ENCODE data around the gene NOL4L.
"Not testable (repeated sequence)": the region's sequence is repeated elsewhere in the genome, so short reads cannot be mapped to it uniquely, and the experiment has no call there.

Gene NOL4L

DNA sequence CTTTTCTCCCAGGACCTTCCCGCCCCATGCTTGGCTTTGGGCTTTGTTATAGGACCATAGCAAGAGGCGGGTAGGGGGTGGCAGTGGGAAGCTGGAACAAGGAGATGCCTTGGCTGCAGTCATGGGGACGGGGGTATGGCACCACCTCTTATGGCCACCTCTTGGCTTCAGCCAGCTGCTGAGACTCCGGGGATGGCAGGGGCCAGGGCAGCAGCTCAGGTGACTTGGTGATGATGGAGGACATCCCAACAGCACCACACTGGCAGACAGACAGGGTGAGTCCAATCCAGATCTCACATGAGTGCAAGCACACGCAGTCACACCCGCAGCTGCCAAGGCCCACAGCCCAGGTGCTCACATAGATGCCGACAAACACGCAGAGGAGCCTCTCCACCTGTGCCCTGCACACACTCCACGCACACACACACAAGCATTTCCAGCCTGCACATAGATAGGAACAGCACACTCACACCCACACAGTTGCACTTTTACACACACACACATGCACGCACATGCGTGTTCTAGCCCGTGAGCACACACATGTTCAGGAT is 6.2 kb downstream of the NOL4L start:
- Histone ChIP-seq H3K4me1 (ENCODE audit: insufficient read depth, low read length) (no peaks in the 10 kb centered on the region), H3K4me3 (ENCODE audit: low read depth in 1 of 2, low read length in 2 of 2) (no peak overlapping the region), H3K9ac (ENCODE audit: low read length) (no peak overlapping the region), H3K36me3 (ENCODE audit: insufficient read depth, low read length) (no peaks in the 10 kb centered on the region), H3K27me3 (ENCODE audit: control insufficient read depth in 1 of 2, insufficient read depth in 2 of 2, low read length in 2 of 2) (no peaks in the 10 kb centered on the region), H3K27ac (ENCODE audit: low read depth, low read length) (no peak overlapping the region), H3K9me3 (ENCODE audit: low read length) (no peaks in the 10 kb centered on the region)

DNA sequence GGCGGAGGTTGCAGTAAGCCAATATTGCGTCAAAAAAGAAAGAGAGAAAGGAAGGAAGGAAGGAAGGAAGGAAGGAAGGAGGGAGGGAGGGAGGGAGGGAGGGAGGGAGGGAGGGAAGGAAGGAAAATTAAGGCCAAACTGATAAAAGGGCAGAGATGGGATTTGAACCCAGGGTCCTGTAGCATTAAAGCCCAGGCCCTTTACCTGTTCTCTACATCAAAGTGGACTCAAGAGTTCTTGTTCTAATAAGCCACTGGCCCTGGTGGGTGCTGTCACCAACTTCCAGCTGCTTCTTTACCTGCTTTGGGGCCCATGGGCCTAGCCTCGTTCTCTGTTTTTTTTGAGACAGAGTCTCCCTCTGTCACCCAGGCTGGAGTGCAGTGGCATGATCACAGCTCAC is 7.1 kb downstream of the NOL4L start:
- not testable (repeated sequence) for H3K27me3 ChIP-seq (ENCODE audit: control insufficient read depth in 1 of 2, insufficient read depth in 2 of 2, low read length in 2 of 2); H3K36me3 ChIP-seq (ENCODE audit: insufficient read depth, low read length); H3K9me3 ChIP-seq (ENCODE audit: low read length); H3K9ac ChIP-seq (ENCODE audit: low read length); H3K27ac ChIP-seq (ENCODE audit: low read depth, low read length); H3K4me1 ChIP-seq (ENCODE audit: insufficient read depth, low read length); H3K4me3 ChIP-seq (ENCODE audit: low read depth in 1 of 2, low read length in 2 of 2)

DNA sequence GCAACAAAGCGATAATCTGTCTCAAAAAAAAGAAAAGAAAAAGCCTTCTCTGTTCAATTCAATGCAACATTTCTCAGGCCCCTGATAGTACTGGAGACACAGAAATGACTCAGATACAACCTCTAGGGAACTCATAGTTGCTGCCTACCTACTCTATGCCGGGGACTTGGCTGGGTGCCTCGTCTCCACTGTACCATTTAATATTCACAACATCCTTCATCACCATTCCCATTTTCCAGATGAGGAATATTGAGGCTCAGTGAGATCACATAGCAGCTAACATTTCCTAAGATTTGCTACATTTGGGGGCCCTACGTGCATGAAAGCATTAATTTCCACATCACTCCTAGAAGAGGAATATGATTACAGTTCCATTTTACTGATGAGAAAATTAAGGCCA is 7.5 kb downstream of the NOL4L start:
- Histone ChIP-seq H3K9ac (ENCODE audit: low read length) (no peak overlapping the region), H3K4me3 (ENCODE audit: low read depth in 1 of 2, low read length in 2 of 2) (no peak overlapping the region), H3K4me1 (ENCODE audit: insufficient read depth, low read length) (no peaks in the 10 kb centered on the region), H3K27ac (ENCODE audit: low read depth, low read length) (no peak overlapping the region), H3K36me3 (ENCODE audit: insufficient read depth, low read length) (no peaks in the 10 kb centered on the region), H3K27me3 (ENCODE audit: control insufficient read depth in 1 of 2, insufficient read depth in 2 of 2, low read length in 2 of 2) (no peaks in the 10 kb centered on the region), H3K9me3 (ENCODE audit: low read length) (no peaks in the 10 kb centered on the region)

DNA sequence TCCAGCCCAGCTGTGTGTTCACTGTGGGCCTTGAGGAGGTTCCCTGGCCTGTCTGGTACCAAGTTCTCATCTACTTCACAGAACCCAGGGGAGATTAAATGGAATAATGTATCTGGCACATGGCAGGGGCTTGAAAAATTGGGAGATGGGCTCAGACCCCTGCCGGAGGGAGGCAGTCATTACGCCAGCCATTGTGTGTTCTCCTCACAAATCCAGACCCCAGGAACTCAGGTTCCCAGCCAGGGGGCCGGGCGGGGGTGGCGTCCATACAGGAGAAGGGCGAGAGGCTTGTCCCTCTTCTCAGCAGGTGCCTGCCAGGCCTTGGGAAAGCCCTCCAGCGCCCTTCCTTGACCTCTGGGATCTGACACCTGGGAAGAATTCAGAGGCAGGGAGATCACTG is 8.1 kb downstream of the NOL4L start:
- Histone ChIP-seq H3K36me3 (ENCODE audit: insufficient read depth, low read length) (no peaks in the 10 kb centered on the region), H3K9ac (ENCODE audit: low read length) (no peak overlapping the region), H3K27ac (ENCODE audit: low read depth, low read length) (no peak overlapping the region), H3K9me3 (ENCODE audit: low read length) (no peaks in the 10 kb centered on the region), H3K27me3 (ENCODE audit: control insufficient read depth in 1 of 2, insufficient read depth in 2 of 2, low read length in 2 of 2) (no peaks in the 10 kb centered on the region), H3K4me1 (ENCODE audit: insufficient read depth, low read length) (no peaks in the 10 kb centered on the region), H3K4me3 (ENCODE audit: low read depth in 1 of 2, low read length in 2 of 2) (no peak overlapping the region)

DNA sequence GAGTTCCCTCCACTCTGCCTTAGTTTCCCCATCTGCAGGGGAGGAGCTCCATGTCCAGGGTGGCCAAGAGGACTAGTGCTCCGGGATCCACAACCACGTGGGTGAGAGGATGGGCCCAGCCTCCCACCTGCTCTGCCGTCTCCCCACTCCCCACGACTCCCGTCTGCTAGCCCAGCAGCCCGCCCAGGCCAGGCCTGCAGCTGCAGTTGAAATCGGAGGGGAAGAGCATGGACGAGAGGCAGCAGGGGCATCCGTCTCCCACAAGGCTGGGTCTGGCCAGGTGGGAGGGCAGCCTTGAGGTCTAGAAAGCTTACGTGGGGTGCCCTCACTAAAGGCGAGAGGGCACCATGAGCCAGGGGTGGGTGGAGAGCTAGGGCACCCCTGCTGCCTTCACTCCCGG is 8.6 kb downstream of the NOL4L start:
- Histone ChIP-seq H3K27ac (ENCODE audit: low read depth, low read length) (no peak overlapping the region), H3K4me3 (ENCODE audit: low read depth in 1 of 2, low read length in 2 of 2) (no peak overlapping the region), H3K9me3 (ENCODE audit: low read length) (no peaks in the 10 kb centered on the region), H3K36me3 (ENCODE audit: insufficient read depth, low read length) (no peaks in the 10 kb centered on the region), H3K9ac (ENCODE audit: low read length) (no peak overlapping the region), H3K27me3 (ENCODE audit: control insufficient read depth in 1 of 2, insufficient read depth in 2 of 2, low read length in 2 of 2) (no peaks in the 10 kb centered on the region), H3K4me1 (ENCODE audit: insufficient read depth, low read length) (no peaks in the 10 kb centered on the region)

DNA sequence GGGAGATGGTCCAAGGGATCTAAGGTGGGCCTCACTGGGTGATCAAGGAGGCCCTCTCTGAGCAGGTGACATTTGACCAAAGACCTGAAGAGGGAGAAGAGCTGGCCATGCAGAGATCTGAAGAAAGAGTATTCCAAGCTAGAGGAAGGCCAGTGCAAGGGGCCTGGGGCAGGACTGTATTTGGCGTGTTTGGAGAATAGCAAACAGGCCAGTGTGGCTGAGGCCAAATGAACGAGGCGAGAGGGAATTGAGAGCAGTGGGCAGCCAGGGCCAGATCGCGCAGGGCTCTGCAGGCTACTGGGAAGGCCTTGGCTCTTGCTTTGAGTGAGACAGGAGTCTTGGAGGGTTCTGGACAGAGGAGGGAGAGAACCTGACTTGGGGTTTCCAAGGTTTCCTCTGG is 9.3 kb downstream of the NOL4L start:
- H3K4me1 ChIP-seq (ENCODE audit: insufficient read depth, low read length): no peaks in the 10 kb centered on the region
- H3K4me3 ChIP-seq (ENCODE audit: low read depth in 1 of 2, low read length in 2 of 2): no peak overlapping the region
- H3K9me3 ChIP-seq (ENCODE audit: low read length): no peaks in the 10 kb centered on the region
- no peak overlapping the region for H3K27ac ChIP-seq (ENCODE audit: low read depth, low read length)
- H3K36me3 ChIP-seq (ENCODE audit: insufficient read depth, low read length): no peaks in the 10 kb centered on the region
- H3K9ac ChIP-seq (ENCODE audit: low read length): no peak overlapping the region
- no peaks in the 10 kb centered on the region for H3K27me3 ChIP-seq (ENCODE audit: control insufficient read depth in 1 of 2, insufficient read depth in 2 of 2, low read length in 2 of 2)

DNA sequence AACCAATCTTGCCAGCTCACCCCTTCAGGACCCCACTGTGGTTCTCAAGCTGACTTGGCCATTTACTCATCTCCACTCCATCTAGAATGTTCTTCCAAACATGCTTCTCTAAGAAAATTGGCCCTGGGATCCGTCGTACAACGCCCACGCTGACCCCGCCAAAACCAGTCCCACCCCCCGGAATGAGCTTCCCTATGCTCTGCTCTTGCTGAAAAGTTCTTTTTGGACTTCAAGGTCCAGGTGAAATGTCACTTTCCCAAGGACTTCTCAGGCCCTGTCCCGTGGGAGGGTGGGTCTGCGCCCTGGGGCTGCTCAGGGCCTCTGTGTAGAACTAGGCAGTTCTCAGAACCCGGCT is 9.9 kb downstream of the NOL4L start:
- H3K4me1 ChIP-seq (ENCODE audit: insufficient read depth, low read length): no peaks in the 10 kb centered on the region
- H3K9ac ChIP-seq (ENCODE audit: low read length): no peak overlapping the region
- no peak overlapping the region for H3K4me3 ChIP-seq (ENCODE audit: low read depth in 1 of 2, low read length in 2 of 2)
- no peaks in the 10 kb centered on the region for H3K27me3 ChIP-seq (ENCODE audit: control insufficient read depth in 1 of 2, insufficient read depth in 2 of 2, low read length in 2 of 2)
- H3K27ac ChIP-seq (ENCODE audit: low read depth, low read length): no peak overlapping the region
- H3K36me3 ChIP-seq (ENCODE audit: insufficient read depth, low read length): no peaks in the 10 kb centered on the region
- no peaks in the 10 kb centered on the region for H3K9me3 ChIP-seq (ENCODE audit: low read length)

DNA sequence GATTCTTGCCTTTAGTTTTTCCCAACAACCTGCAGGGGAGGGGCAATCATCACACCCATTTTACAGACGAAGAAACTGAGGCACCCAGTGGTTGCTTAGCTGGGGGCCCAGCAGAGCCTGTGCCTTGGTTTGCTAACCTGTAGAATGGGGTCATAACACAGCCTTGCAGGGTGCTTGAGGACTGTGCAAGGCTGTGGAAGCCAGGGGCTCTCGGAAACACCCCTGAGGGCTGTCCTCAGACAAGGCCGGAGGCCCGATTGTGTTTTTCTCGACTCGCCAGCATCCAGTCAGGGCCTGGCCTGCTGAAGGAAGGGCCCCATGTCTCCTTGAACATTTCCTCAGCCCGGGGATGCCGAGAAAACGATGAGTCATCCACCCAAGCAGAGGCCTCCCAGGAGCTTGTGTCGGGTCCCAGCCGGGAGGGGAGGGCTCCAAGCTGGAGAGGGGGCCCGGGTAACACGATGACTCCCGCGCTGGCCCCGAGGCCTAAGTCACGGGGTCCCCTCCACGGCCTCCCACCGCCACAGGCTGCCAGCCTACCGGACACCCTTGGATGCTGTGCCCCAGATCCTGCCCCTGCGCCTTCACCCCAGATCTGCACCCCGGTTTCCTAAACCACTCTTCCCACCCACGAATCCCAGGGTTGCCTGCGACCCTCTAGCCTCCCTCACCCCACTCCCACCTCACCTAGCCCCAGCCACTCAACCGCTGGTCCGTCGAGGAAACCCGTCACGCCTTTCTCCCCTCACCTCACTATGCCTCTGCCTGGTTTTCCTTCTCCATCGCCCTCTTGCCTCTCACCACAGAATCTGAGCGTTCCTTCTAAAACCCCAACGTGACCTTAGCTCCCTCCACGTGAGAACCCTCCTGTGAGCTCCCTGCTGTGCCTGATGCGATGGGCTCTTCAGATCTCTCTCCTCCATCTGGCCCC is 10.6 kb downstream of the NOL4L start:
- no peaks in the 10 kb centered on the region for H3K27me3 ChIP-seq (ENCODE audit: control insufficient read depth in 1 of 2, insufficient read depth in 2 of 2, low read length in 2 of 2)
- no peaks in the 10 kb centered on the region for H3K9me3 ChIP-seq (ENCODE audit: low read length)
- no peaks in the 10 kb centered on the region for H3K36me3 ChIP-seq (ENCODE audit: insufficient read depth, low read length)
- no peak overlapping the region for H3K4me3 ChIP-seq (ENCODE audit: low read depth in 1 of 2, low read length in 2 of 2)
- H3K4me1 ChIP-seq (ENCODE audit: insufficient read depth, low read length): no peaks in the 10 kb centered on the region
- no peak overlapping the region for H3K27ac ChIP-seq (ENCODE audit: low read depth, low read length)
- H3K9ac ChIP-seq (ENCODE audit: low read length): no peak overlapping the region

DNA sequence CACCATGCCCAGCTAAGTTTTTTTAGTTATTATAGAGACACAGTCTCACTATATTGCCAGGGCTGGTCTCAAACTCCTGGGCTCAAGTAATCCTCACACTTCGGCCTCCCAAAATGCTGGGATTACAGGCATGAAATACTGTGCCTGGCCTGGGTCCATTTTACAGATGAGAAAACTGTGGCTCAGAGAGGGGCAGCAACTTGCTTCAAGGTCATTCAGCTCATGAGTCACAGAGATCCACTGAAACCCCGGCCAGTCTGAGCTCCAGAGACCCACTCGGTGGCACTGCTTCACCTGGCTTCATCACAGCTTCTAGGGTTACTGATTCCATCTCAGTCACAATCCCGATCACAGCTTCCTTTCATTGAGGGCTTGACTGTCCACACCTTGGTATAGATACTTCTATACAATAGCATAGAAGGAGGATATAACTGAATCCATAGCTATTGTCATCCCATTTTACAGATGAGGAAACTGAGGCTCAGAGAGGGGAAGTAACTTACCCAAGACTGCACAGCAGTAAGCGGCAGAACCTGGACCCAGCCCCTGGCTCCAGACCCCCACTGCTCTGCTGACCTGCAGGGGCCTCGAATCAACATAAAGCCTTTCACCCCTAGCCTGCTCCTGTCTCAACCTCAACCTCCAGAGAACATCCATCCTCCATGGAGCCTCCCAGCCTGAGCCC is 11.8 kb downstream of the NOL4L start:
- Histone ChIP-seq H3K27me3 (ENCODE audit: control insufficient read depth in 1 of 2, insufficient read depth in 2 of 2, low read length in 2 of 2) (no peaks in the 10 kb centered on the region), H3K9me3 (ENCODE audit: low read length) (no peaks in the 10 kb centered on the region), H3K9ac (ENCODE audit: low read length) (no peak overlapping the region), H3K36me3 (ENCODE audit: insufficient read depth, low read length) (no peaks in the 10 kb centered on the region), H3K27ac (ENCODE audit: low read depth, low read length) (no peak overlapping the region), H3K4me3 (ENCODE audit: low read depth in 1 of 2, low read length in 2 of 2) (no peak overlapping the region), H3K4me1 (ENCODE audit: insufficient read depth, low read length) (no peaks in the 10 kb centered on the region)

DNA sequence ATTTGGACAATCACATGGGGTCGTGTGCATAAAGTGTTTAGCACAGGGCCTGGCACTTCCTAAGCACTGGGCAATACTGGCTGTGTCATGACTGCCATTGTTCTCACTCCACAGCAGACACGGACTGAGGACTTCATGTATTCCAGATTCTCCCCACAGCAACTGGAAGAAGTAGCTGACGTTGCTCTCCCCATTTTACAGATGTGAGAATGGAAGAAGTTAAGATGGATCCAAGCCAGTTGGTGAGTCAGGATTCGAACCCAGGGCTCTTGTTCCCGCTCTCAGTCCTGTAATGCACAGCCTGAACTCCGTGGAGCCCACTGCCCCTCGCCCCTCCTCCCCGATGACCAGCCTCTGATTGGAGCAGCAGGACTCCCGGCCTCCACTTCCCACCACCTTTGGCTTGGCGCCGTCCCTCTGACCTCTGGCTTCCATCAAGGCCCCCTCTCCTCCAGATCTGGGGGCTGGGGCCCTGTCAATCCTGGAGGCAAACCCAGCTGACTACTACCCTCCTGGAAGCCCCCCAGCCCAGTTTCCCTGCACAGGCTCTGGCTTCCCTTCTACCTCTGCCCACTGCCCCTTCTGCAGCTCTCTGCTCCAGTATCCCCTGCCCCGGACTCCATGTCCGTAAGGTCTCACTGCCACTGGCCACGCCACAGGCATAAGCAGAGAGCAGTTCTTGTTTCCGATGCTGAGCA is 12.7 kb downstream of the NOL4L start:
- Histone ChIP-seq H3K36me3 (ENCODE audit: insufficient read depth, low read length) (no peaks in the 10 kb centered on the region), H3K4me3 (ENCODE audit: low read depth in 1 of 2, low read length in 2 of 2) (no peak overlapping the region), H3K9ac (ENCODE audit: low read length) (no peak overlapping the region), H3K4me1 (ENCODE audit: insufficient read depth, low read length) (no peaks in the 10 kb centered on the region), H3K9me3 (ENCODE audit: low read length) (no peaks in the 10 kb centered on the region), H3K27me3 (ENCODE audit: control insufficient read depth in 1 of 2, insufficient read depth in 2 of 2, low read length in 2 of 2) (no peaks in the 10 kb centered on the region), H3K27ac (ENCODE audit: low read depth, low read length) (no peak overlapping the region)

DNA sequence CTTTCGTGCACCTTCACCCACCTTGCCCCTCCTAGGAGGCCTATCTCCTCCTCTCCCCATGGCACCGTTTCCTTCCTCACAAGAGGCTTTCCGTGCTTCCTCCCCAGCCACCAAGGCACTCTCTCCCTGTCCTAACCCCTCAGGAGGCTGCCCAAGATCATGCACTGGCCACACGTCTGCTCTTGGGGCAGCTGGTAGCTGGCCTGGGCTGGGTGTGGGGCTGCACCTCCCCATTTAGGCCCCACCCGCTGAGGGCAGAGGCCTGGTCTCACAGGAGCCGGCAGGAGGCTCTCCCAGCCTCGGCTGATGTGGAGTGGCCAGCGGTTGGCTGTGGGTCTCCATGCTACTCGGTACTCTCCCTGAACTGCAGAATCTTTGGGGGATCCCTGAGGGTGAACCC is 13.6 kb downstream of the NOL4L start:
- H3K9ac ChIP-seq (ENCODE audit: low read length): no peak overlapping the region
- H3K4me1 ChIP-seq (ENCODE audit: insufficient read depth, low read length): no peaks in the 10 kb centered on the region
- H3K9me3 ChIP-seq (ENCODE audit: low read length): no peaks in the 10 kb centered on the region
- no peak overlapping the region for H3K4me3 ChIP-seq (ENCODE audit: low read depth in 1 of 2, low read length in 2 of 2)
- no peaks in the 10 kb centered on the region for H3K36me3 ChIP-seq (ENCODE audit: insufficient read depth, low read length)
- H3K27ac ChIP-seq (ENCODE audit: low read depth, low read length): no peak overlapping the region
- no peaks in the 10 kb centered on the region for H3K27me3 ChIP-seq (ENCODE audit: control insufficient read depth in 1 of 2, insufficient read depth in 2 of 2, low read length in 2 of 2)
